ENCODE measurements around the gene SH3BGR. TPM values are rescaled to one million over a fixed set of nuclear protein-coding genes. Genes with fewer than 3 reads are reported as not detected.

The SH3BGR gene
- total RNA-seq, 1 donor from 2014 or later: 58.5 TPM

- Histone ChIP-seq H3K4me1 (ENCODE audit: control insufficient read depth in 3 of 3, insufficient read depth in 3 of 3, low read length in 3 of 3) (peaks cover 15 to 27% (median 22%) of the 10 kb centered on the region in 3 donors), H3K36me3 (ENCODE audit: control insufficient read depth in 3 of 3, insufficient read depth in 3 of 3, low read length in 3 of 3) (peaks cover 5 to 8% (median 7%) of the 10 kb centered on the region in 3 donors), H3K27ac (ENCODE audit: low read depth, low read length) (no peak overlapping the region)
These were observed 28.0 kb downstream of the SH3BGR start for GRCh38 chr21:39479814-39480182.

GRCh38 chr21:39480271-39480670 is 28.5 kb downstream of the SH3BGR start:
- Histone ChIP-seq H3K4me1 (ENCODE audit: control insufficient read depth in 3 of 3, insufficient read depth in 3 of 3, low read length in 3 of 3) (peaks cover 17 to 28% (median 22%) of the 10 kb centered on the region in 3 donors), H3K9me3 (ENCODE audit: control insufficient read depth in 3 of 3, low read length in 3 of 3) (no peaks in the 10 kb centered on the region), H3K4me3 (ENCODE audit: low read length in 3 of 3) (no peak overlapping the region), H3K9ac (ENCODE audit: low read depth in 1 of 3, low read length in 3 of 3) (no peak overlapping the region), H3K27ac (ENCODE audit: low read depth, low read length) (no peak overlapping the region), H3K27me3 (ENCODE audit: control insufficient read depth in 3 of 3, insufficient read depth in 3 of 3, low read length in 3 of 3) (no peaks in the 10 kb centered on the region), H3K36me3 (ENCODE audit: control insufficient read depth in 3 of 3, insufficient read depth in 3 of 3, low read length in 3 of 3) (peaks cover 5 to 8% (median 7%) of the 10 kb centered on the region in 3 donors)

More at GRCh38 chr21:39479814-39480182, 28.0 kb downstream of the SH3BGR start:
- Histone ChIP-seq H3K4me3 (ENCODE audit: low read length in 3 of 3) (no peak overlapping the region), H3K9ac (ENCODE audit: low read depth in 1 of 3, low read length in 3 of 3) (no peak overlapping the region), H3K27me3 (ENCODE audit: control insufficient read depth in 3 of 3, insufficient read depth in 3 of 3, low read length in 3 of 3) (no peaks in the 10 kb centered on the region), H3K9me3 (ENCODE audit: control insufficient read depth in 3 of 3, low read length in 3 of 3) (no peaks in the 10 kb centered on the region)

DNA sequence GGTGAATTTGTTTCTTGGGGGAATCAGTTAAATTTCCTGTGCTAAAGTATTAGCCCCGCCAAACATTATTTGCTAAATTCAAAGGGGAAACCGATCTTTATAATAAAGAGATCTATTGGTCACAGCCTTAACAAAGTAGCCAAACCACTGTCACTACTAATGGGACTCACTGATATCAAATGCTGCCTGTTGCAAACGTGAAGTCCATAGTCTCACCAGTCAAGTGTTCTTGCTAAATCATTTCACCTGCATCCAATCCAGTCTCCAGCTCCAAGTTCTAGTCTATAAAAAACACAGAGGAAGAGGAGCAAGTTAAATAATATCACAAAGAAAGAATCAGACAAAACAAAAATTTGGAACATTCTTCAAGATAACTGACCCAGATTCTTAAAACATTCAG is 30.1 kb downstream of the SH3BGR start:
- Histone ChIP-seq H3K27ac (ENCODE audit: low read depth, low read length) (no peak overlapping the region), H3K9ac (ENCODE audit: low read depth in 1 of 3, low read length in 3 of 3) (no peak overlapping the region), H3K4me3 (ENCODE audit: low read length in 3 of 3) (no peak overlapping the region), H3K9me3 (ENCODE audit: control insufficient read depth in 3 of 3, low read length in 3 of 3) (no peaks in the 10 kb centered on the region), H3K27me3 (ENCODE audit: control insufficient read depth in 3 of 3, insufficient read depth in 3 of 3, low read length in 3 of 3) (no peaks in the 10 kb centered on the region), H3K4me1 (ENCODE audit: control insufficient read depth in 3 of 3, insufficient read depth in 3 of 3, low read length in 3 of 3) (peaks cover 17 to 28% (median 22%) of the 10 kb centered on the region in 3 donors), H3K36me3 (ENCODE audit: control insufficient read depth in 3 of 3, insufficient read depth in 3 of 3, low read length in 3 of 3) (no peaks in the 10 kb centered on the region)

DNA sequence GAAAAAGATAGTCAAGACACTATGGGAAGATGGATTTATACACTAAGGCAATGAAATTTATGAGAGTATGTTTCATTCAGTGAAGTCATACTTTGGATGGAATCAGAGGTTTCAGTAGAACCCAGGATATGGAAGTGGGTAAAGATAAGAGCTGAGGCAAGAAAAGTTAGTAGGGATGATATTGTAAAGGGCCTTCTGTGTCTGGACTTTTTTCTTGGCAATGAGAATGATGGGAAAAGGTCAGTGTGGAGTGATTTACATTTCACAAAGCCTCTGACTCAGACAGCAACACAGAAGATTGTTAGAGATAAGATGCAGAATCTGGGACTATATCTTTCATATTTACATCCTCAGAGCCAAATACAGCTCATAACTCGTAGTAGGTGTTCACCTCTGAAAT is 32.1 kb downstream of the SH3BGR start:
- H3K4me1 ChIP-seq (ENCODE audit: control insufficient read depth in 3 of 3, insufficient read depth in 3 of 3, low read length in 3 of 3): peaks cover 17 to 29% (median 24%) of the 10 kb centered on the region in 3 donors
- no peak overlapping the region for H3K27ac ChIP-seq (ENCODE audit: low read depth, low read length)
- peaks cover 0 to 3% (median 0%) of the 10 kb centered on the region in 3 donors for H3K36me3 ChIP-seq (ENCODE audit: control insufficient read depth in 3 of 3, insufficient read depth in 3 of 3, low read length in 3 of 3)
- no peaks in the 10 kb centered on the region for H3K9me3 ChIP-seq (ENCODE audit: control insufficient read depth in 3 of 3, low read length in 3 of 3)
- no peak overlapping the region for H3K4me3 ChIP-seq (ENCODE audit: low read length in 3 of 3)
- no peak overlapping the region for H3K9ac ChIP-seq (ENCODE audit: low read depth in 1 of 3, low read length in 3 of 3)
- no peaks in the 10 kb centered on the region for H3K27me3 ChIP-seq (ENCODE audit: control insufficient read depth in 3 of 3, insufficient read depth in 3 of 3, low read length in 3 of 3)

DNA sequence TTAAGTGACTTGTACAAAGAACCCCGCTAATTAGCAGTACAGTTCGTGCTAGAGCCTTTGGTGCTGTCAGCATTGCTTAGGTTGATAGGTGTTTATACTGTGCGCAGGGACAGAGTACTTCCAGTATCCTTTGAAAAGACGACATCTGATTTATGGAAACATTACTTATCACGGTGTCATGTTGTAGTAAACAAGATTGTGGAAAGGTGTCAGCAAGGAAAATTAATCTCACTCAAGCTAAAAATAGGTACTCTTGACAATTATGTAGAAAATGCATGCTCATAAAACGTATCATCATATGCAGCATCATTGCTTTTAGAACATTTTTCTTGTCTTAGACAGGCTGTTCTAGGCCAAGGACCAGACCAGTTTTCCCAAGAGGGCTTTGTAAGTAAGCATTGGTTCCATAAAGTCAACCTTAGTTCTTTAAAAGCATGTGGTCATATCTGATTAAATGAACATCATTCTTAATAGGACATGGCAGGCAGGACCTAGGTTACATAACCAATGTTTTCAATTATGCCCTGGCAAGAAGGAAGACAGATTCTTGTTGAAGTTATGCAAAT is 33.0 kb downstream of the SH3BGR start:
- Histone ChIP-seq H3K4me3 (ENCODE audit: low read length in 3 of 3) (peak overlapping the region in 1 of 3 donors; percentile 6), H3K9me3 (ENCODE audit: control insufficient read depth in 3 of 3, low read length in 3 of 3) (no peaks in the 10 kb centered on the region)

GRCh38 chr21:39489380-39489924 is 37.7 kb downstream of the SH3BGR start:
- Histone ChIP-seq H3K4me3 (ENCODE audit: low read length in 3 of 3) (no peak overlapping the region), H3K27me3 (ENCODE audit: control insufficient read depth in 3 of 3, insufficient read depth in 3 of 3, low read length in 3 of 3) (no peaks in the 10 kb centered on the region), H3K9ac (ENCODE audit: low read depth in 1 of 3, low read length in 3 of 3) (no peak overlapping the region), H3K36me3 (ENCODE audit: control insufficient read depth in 3 of 3, insufficient read depth in 3 of 3, low read length in 3 of 3) (peaks cover 0 to 3% (median 0%) of the 10 kb centered on the region in 3 donors), H3K27ac (ENCODE audit: low read depth, low read length) (no peak overlapping the region), H3K4me1 (ENCODE audit: control insufficient read depth in 3 of 3, insufficient read depth in 3 of 3, low read length in 3 of 3) (peaks cover 4 to 12% (median 9%) of the 10 kb centered on the region in 3 donors), H3K9me3 (ENCODE audit: control insufficient read depth in 3 of 3, low read length in 3 of 3) (no peaks in the 10 kb centered on the region)

More for the DNA sequence above, 33.0 kb downstream of the SH3BGR start:
- Histone ChIP-seq H3K27ac (ENCODE audit: low read depth, low read length) (peak overlapping the region; percentile 71), H3K27me3 (ENCODE audit: control insufficient read depth in 3 of 3, insufficient read depth in 3 of 3, low read length in 3 of 3) (no peaks in the 10 kb centered on the region), H3K36me3 (ENCODE audit: control insufficient read depth in 3 of 3, insufficient read depth in 3 of 3, low read length in 3 of 3) (peaks cover 0 to 3% (median 0%) of the 10 kb centered on the region in 3 donors), H3K4me1 (ENCODE audit: control insufficient read depth in 3 of 3, insufficient read depth in 3 of 3, low read length in 3 of 3) (peaks cover 19 to 31% (median 29%) of the 10 kb centered on the region in 3 donors), H3K9ac (ENCODE audit: low read depth in 1 of 3, low read length in 3 of 3) (no peak overlapping the region)

- H3K4me1 ChIP-seq (ENCODE audit: control insufficient read depth in 3 of 3, insufficient read depth in 3 of 3, low read length in 3 of 3): peaks cover 10 to 20% (median 18%) of the 10 kb centered on the region in 3 donors
- peaks cover 0 to 3% (median 0%) of the 10 kb centered on the region in 3 donors for H3K36me3 ChIP-seq (ENCODE audit: control insufficient read depth in 3 of 3, insufficient read depth in 3 of 3, low read length in 3 of 3)
- H3K27ac ChIP-seq (ENCODE audit: low read depth, low read length): no peak overlapping the region
- no peak overlapping the region for H3K9ac ChIP-seq (ENCODE audit: low read depth in 1 of 3, low read length in 3 of 3)
- no peaks in the 10 kb centered on the region for H3K27me3 ChIP-seq (ENCODE audit: control insufficient read depth in 3 of 3, insufficient read depth in 3 of 3, low read length in 3 of 3)
- H3K9me3 ChIP-seq (ENCODE audit: control insufficient read depth in 3 of 3, low read length in 3 of 3): no peaks in the 10 kb centered on the region
- H3K4me3 ChIP-seq (ENCODE audit: low read length in 3 of 3): no peak overlapping the region
These were observed 47.4 kb downstream of the SH3BGR start for GRCh38 chr21:39499156-39499555.

DNA sequence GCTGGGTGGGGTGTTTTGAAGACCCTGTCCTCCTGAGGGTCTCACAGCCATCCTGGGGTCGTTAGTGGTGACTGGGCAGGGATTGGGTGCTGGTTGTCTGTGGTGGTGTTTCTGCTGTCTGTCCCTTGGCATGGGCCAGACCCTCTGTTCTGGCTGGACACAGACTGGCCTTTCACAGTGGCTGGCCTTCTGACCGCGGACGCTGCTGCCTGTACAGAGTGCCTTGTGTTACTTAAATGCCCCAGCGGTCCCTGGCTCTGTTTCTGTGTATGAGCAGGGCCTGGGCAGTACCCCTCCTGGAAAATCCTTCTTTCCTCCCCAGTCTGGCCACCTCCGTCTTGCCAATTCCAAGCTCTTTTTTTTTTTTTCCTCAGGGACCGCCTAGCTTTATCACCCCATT is 50.9 kb downstream of the SH3BGR start:
- Histone ChIP-seq H3K27me3 (ENCODE audit: control insufficient read depth in 3 of 3, insufficient read depth in 3 of 3, low read length in 3 of 3) (no peaks in the 10 kb centered on the region), H3K27ac (ENCODE audit: low read depth, low read length) (no peak overlapping the region), H3K4me3 (ENCODE audit: low read length in 3 of 3) (peak overlapping the region in 1 of 3 donors; percentile 29), H3K9ac (ENCODE audit: low read depth in 1 of 3, low read length in 3 of 3) (no peak overlapping the region), H3K9me3 (ENCODE audit: control insufficient read depth in 3 of 3, low read length in 3 of 3) (no peaks in the 10 kb centered on the region), H3K36me3 (ENCODE audit: control insufficient read depth in 3 of 3, insufficient read depth in 3 of 3, low read length in 3 of 3) (peaks cover 0 to 3% (median 2%) of the 10 kb centered on the region in 3 donors), H3K4me1 (ENCODE audit: control insufficient read depth in 3 of 3, insufficient read depth in 3 of 3, low read length in 3 of 3) (peaks cover 14 to 23% (median 22%) of the 10 kb centered on the region in 3 donors)

GRCh38 chr21:39503123-39503762 is 51.5 kb downstream of the SH3BGR start:
- no peaks in the 10 kb centered on the region for H3K27me3 ChIP-seq (ENCODE audit: control insufficient read depth in 3 of 3, insufficient read depth in 3 of 3, low read length in 3 of 3)
- no peak overlapping the region for H3K9ac ChIP-seq (ENCODE audit: low read depth in 1 of 3, low read length in 3 of 3)
- H3K27ac ChIP-seq (ENCODE audit: low read depth, low read length): no peak overlapping the region
- no peaks in the 10 kb centered on the region for H3K9me3 ChIP-seq (ENCODE audit: control insufficient read depth in 3 of 3, low read length in 3 of 3)
- H3K36me3 ChIP-seq (ENCODE audit: control insufficient read depth in 3 of 3, insufficient read depth in 3 of 3, low read length in 3 of 3): peaks cover 0 to 3% (median 2%) of the 10 kb centered on the region in 3 donors
- H3K4me3 ChIP-seq (ENCODE audit: low read length in 3 of 3): no peak overlapping the region
- H3K4me1 ChIP-seq (ENCODE audit: control insufficient read depth in 3 of 3, insufficient read depth in 3 of 3, low read length in 3 of 3): peaks cover 14 to 23% (median 22%) of the 10 kb centered on the region in 3 donors

- Histone ChIP-seq H3K9ac (ENCODE audit: low read depth in 1 of 3, low read length in 3 of 3) (peak overlapping the region in 2 of 3 donors; percentile 14 to 15), H3K36me3 (ENCODE audit: control insufficient read depth in 3 of 3, insufficient read depth in 3 of 3, low read length in 3 of 3) (peaks cover 3 to 4% (median 4%) of the 10 kb centered on the region in 3 donors), H3K4me1 (ENCODE audit: control insufficient read depth in 3 of 3, insufficient read depth in 3 of 3, low read length in 3 of 3) (peaks cover 14 to 23% (median 22%) of the 10 kb centered on the region in 3 donors), H3K4me3 (ENCODE audit: low read length in 3 of 3) (peak overlapping the region in 1 of 3 donors; percentile 36), H3K9me3 (ENCODE audit: control insufficient read depth in 3 of 3, low read length in 3 of 3) (no peaks in the 10 kb centered on the region), H3K27ac (ENCODE audit: low read depth, low read length) (peak overlapping the region; percentile 6), H3K27me3 (ENCODE audit: control insufficient read depth in 3 of 3, insufficient read depth in 3 of 3, low read length in 3 of 3) (no peaks in the 10 kb centered on the region)
These were observed 52.5 kb downstream of the SH3BGR start for GRCh38 chr21:39504230-39504629.

Measured in skeletal muscle tissue (tissue), 4 donors.